22Rv1 (cell line): ENCODE data around the gene TPK1.

Experiments used
- H3K27ac ChIP-seq: fragments of 450-650 bp; 2 replicates; pipeline ENCODE4 v1.5.1; 2017
- CTCF ChIP-seq: fragments of 450-650 bp; IDR thresholded peaks from 2 replicates; pipeline ENCODE4 v1.5.1; 2017; ENCODE audit warnings: mild to moderate bottlenecking
- ZFX ChIP-seq: fragments of 450-650 bp; IDR thresholded peaks from 2 replicates; pipeline ENCODE4 v1.6.1; 2017; ENCODE audit warnings: antibody characterized with exemption, borderline replicate concordance

The TPK1 gene

GRCh38 chr7:144723301-144723700, 112.6 kb downstream of the TPK1 start:
- H3K27ac ChIP-seq = no peak overlapping the region
- no peak for TF ChIP-seq ZFX
- no peak for TF ChIP-seq CTCF

GRCh38 chr7:144720710-144721109, 115.1 kb downstream of the TPK1 start:
- no peak overlapping the region for H3K27ac ChIP-seq
- TF ChIP-seq ZFX (no peak), CTCF (no peak)

- TF ChIP-seq ZFX (no peak), CTCF (no peak)
- no peak overlapping the region for H3K27ac ChIP-seq
Measured at GRCh38 chr7:144720149-144720548, 115.7 kb downstream of the TPK1 start.

- no peak for TF ChIP-seq CTCF
- no peak for TF ChIP-seq ZFX
- H3K27ac ChIP-seq = no peak overlapping the region
Measured at GRCh38 chr7:144717720-144718119, 118.1 kb downstream of the TPK1 start.

- TF ChIP-seq CTCF (no peak), ZFX (no peak)
- H3K27ac ChIP-seq = no peak overlapping the region
Measured at GRCh38 chr7:144713850-144714249, 122.0 kb downstream of the TPK1 start.

GRCh38 chr7:144710791-144711190, 125.1 kb downstream of the TPK1 start:
- no peak overlapping the region for H3K27ac ChIP-seq
- TF ChIP-seq ZFX (no peak), CTCF (no peak)

GRCh38 chr7:144709066-144709465, 126.8 kb downstream of the TPK1 start:
- TF ChIP-seq ZFX = no peak
- no peak for TF ChIP-seq CTCF
- H3K27ac ChIP-seq = no peak overlapping the region
